MCF 10A (cell line): ENCODE results near the gene ITGA11. TPM values are rescaled to one million over a fixed set of nuclear protein-coding genes. Genes with fewer than 3 reads are reported as not detected.

Source experiments
- BruUV-seq: library from RNA; stranded (reverse); fragments of 400-500 nt; replicated peaks from 2 replicates; lab custom pipeline; 2021; lab: Mats Ljungman, UMichigan
- CTCF ChIA-PET: fragments of 300-600 bp; sonication (Branson Sonifier 250); formaldehyde crosslinking; extraction: SDS; loops from one replicate; lab custom pipeline; 2021; ENCODE audit warnings: antibody characterized with exemption, inconsistent platforms; lab: Yijun Ruan, JAX
- POLR2A ChIA-PET: fragments of 300-600, 350-650 bp; sonication (Branson Sonifier 250); formaldehyde crosslinking; extraction: SDS; loops from one replicate; lab custom pipeline; 2020; ENCODE audit warnings: antibody characterized with exemption, inconsistent platforms; lab: Yijun Ruan, JAX
- DNase-seq: peaks from one replicate; pipeline ENCODE4 v3.0.0-alpha.2; 2018; ENCODE audit not compliant: unreplicated experiment
- H3K27ac Mint-ChIP-seq: one replicate; pipeline ENCODE4 v1.8.0; 2022; ENCODE audit warnings: mild to moderate bottlenecking, low read depth, mixed read lengths; ENCODE audit not compliant: unreplicated experiment
- H3K27me3 Mint-ChIP-seq: one replicate; pipeline ENCODE4 v1.8.0; 2022; ENCODE audit warnings: mixed read lengths; ENCODE audit not compliant: insufficient read depth, unreplicated experiment
- H3K36me3 Mint-ChIP-seq: one replicate; pipeline ENCODE4 v1.8.0; 2022; ENCODE audit warnings: mild to moderate bottlenecking, moderate library complexity, mixed read lengths; ENCODE audit not compliant: insufficient read depth, unreplicated experiment
- H3K4me1 Mint-ChIP-seq: one replicate; pipeline ENCODE4 v1.8.0; 2022; ENCODE audit warnings: mixed read lengths; ENCODE audit not compliant: insufficient read depth, unreplicated experiment
- H3K4me3 Mint-ChIP-seq: one replicate; pipeline ENCODE4 v1.8.0; 2022; ENCODE audit warnings: mild to moderate bottlenecking, moderate library complexity, mixed read lengths; ENCODE audit not compliant: unreplicated experiment
- H3K9me3 Mint-ChIP-seq: one replicate; pipeline ENCODE4 v1.8.0; 2022; ENCODE audit warnings: mixed read lengths; ENCODE audit not compliant: unreplicated experiment
- CTCF ChIP-seq: fragments of 200-600 bp; IDR thresholded peaks from one replicate; pipeline ENCODE4 v1.8.0; 2022; ENCODE audit warnings: antibody characterized with exemption, mild to moderate bottlenecking; ENCODE audit not compliant: unreplicated experiment
- intact Hi-C: fragments of 100-400 bp; cut with micrococcal nuclease; formaldehyde crosslinking; loops from 2 replicates; pipeline ENCODE4 v1.14.1; 2022
- total RNA-seq: library from RNA; stranded (reverse); gene quantifications from 2 replicates; pipeline ENCODE4 v1.2.3, GENCODE V29; 2022

The ITGA11 gene
- total RNA-seq, 1 experiment from 2014 or later = 0.19 TPM

DNA sequence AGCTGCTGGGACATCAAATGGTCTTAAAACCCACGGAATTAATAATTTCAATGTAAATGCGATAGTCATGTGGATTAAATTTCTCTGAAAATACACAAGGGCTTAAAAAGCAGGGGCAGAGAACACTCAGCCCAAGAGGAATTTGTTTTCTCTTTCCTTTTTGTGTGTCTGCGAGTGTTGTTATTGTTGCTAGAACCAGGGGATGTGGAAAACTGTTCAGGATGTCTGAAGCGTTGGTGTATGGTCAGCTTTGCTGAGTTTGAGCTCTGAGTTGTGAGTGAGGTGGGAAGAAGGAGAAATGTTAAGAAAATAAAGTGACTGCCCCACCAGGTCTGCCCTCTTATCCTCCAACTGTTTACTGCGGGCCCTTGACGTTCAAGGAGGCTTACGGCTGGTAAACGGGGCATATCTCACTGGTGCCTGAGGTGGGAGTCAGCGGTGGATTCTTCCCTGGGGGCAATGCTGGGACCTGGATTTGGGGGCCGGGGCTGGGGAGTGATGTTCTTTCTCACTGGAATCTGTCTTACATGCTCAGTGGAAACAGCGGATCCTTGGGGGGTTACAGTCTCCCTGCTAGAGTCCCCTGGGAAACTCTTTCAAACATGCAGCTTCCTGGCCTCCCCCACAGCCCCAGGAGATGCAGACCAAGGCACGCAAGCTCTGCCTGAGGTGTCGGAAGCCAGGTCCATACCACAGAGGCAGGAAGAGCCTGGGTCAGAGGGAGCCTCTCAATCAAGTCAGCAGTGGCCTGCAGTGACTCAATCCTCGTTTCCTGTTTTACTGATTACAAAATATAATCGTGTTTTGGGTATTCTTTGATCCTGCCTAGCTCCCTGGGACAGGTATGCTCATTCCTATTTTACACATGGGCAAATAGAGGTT lies 41.8 kb downstream of the ITGA11 start:
- ChIA-PET CTCF (interaction anchor here (0.7 to 2.5 kb wide), 3 partner anchors 22 to 137 kb away, joined by 3 to 9 read pairs (median 4); no protein-coding TSS in a partner anchor), POLR2A (no interaction called here)
- intact Hi-C loops = no loop called here
- peak; percentile 69 for DNase-seq
- Mint-ChIP-seq H3K4me3 (no peak overlapping the region), H3K27me3 (peaks cover 10% of the 10 kb centered on the region), H3K36me3 (no peaks in the 10 kb centered on the region), H3K9me3 (peaks cover 7% of the 10 kb centered on the region), H3K4me1 (peaks cover 12% of the 10 kb centered on the region), H3K27ac (no peak overlapping the region)
- TF ChIP-seq CTCF = no peak
- BruUV-seq = no TSS peak

GRCh38 chr15:68389041-68389930 lies 42.7 kb downstream of the ITGA11 start:
- CTCF ChIA-PET = interaction anchor here (0.7 to 2.5 kb wide), 4 partner anchors 21 to 136 kb away, joined by 3 to 9 read pairs (median 4); no protein-coding TSS in a partner anchor
- no TSS peak for BruUV-seq
- Mint-ChIP-seq H3K36me3 (no peaks in the 10 kb centered on the region), H3K4me1 (peaks cover 17% of the 10 kb centered on the region), H3K9me3 (no peaks in the 10 kb centered on the region), H3K4me3 (no peak overlapping the region), H3K27me3 (peaks cover 1% of the 10 kb centered on the region), H3K27ac (no peak overlapping the region)
- TF ChIP-seq CTCF = no peak
- POLR2A ChIA-PET = no interaction called here
- DNase-seq = no peak
- intact Hi-C loops = no loop called here

- no peak for TF ChIP-seq CTCF
- ChIA-PET CTCF (interaction anchor here (2.3 kb wide), 1 partner anchor 81 kb away, joined by 7 read pairs; no protein-coding TSS in a partner anchor), POLR2A (interaction anchor here (0.7 kb wide), 2 partner anchors 16 to 22 kb away, joined by 3 read pairs; no protein-coding TSS in a partner anchor)
- Mint-ChIP-seq H3K4me3 (no peak overlapping the region), H3K27ac (no peak overlapping the region), H3K36me3 (no peaks in the 10 kb centered on the region), H3K9me3 (peaks cover 3% of the 10 kb centered on the region), H3K4me1 (peaks cover 22% of the 10 kb centered on the region), H3K27me3 (no peaks in the 10 kb centered on the region)
- intact Hi-C loops = no loop called here
- BruUV-seq = no TSS peak
- no peak for DNase-seq
Measured at GRCh38 chr15:68387381-68388143, 44.4 kb downstream of the ITGA11 start.
